ENCODE measurements around the gene TANC1.

The TANC1 gene

GRCh38 chr2:159108181-159108893 lies 139.9 kb downstream of the TANC1 start:
- TF ChIP-seq EZH2phosphoT487 (IDR thresholded peaks at IDR 0.05; ENCODE audit: borderline replicate concordance), result no peak
- TF ChIP-seq CTCF (conservative IDR thresholded peaks at IDR 0.05; ENCODE audit: low read length), result no peak
- H3K27me3 ChIP-seq (ENCODE audit: insufficient read depth, low read length, poor library complexity, severe bottlenecking), result no peaks in the 10 kb centered on the region
- H3K79me2 ChIP-seq (ENCODE audit: insufficient read depth, low read length), result no peaks in the 10 kb centered on the region
- no peaks in the 10 kb centered on the region for H3K4me1 ChIP-seq (ENCODE audit: insufficient read depth, low read length, poor library complexity, severe bottlenecking)
- H3F3A ChIP-seq (ENCODE audit: low read depth), result no peaks in the 10 kb centered on the region
- H3K36me3 ChIP-seq (ENCODE audit: insufficient read depth, low read length), result no peaks in the 10 kb centered on the region
- no peaks in the 10 kb centered on the region for H3K9me2 ChIP-seq (replicated peaks; ENCODE audit: low read depth, low read length)
- H3K9me3 ChIP-seq (ENCODE audit: insufficient read depth, low read depth, low read length), result no peaks in the 10 kb centered on the region
- no peak overlapping the region for H3K4me2 ChIP-seq (ENCODE audit: low read depth, low read length, poor library complexity, severe bottlenecking)
- no peak overlapping the region for H3K9ac ChIP-seq (ENCODE audit: low read depth, low read length, poor library complexity, severe bottlenecking)
- H3K4me3 ChIP-seq (ENCODE audit: low read length, poor library complexity, severe bottlenecking), result no peak overlapping the region
- no peaks in the 10 kb centered on the region for H4K20me1 ChIP-seq (ENCODE audit: insufficient read depth, low read length, poor library complexity, severe bottlenecking)
- no peak overlapping the region for H2AFZ ChIP-seq (ENCODE audit: low read length)

- Histone ChIP-seq H3K4me2 (ENCODE audit: low read depth, low read length, poor library complexity, severe bottlenecking) (no peak overlapping the region), H3K9ac (ENCODE audit: low read depth, low read length, poor library complexity, severe bottlenecking) (no peak overlapping the region), H3F3A (ENCODE audit: low read depth) (no peaks in the 10 kb centered on the region), H3K4me1 (ENCODE audit: insufficient read depth, low read length, poor library complexity, severe bottlenecking) (peaks cover 6% of the 10 kb centered on the region), H3K9me2 (replicated peaks; ENCODE audit: low read depth, low read length) (no peaks in the 10 kb centered on the region), H3K36me3 (ENCODE audit: insufficient read depth, low read length) (no peaks in the 10 kb centered on the region), H3K4me3 (ENCODE audit: low read length, poor library complexity, severe bottlenecking) (no peak overlapping the region), H3K9me3 (ENCODE audit: insufficient read depth, low read depth, low read length) (no peaks in the 10 kb centered on the region), H3K79me2 (ENCODE audit: insufficient read depth, low read length) (no peaks in the 10 kb centered on the region), H3K27me3 (ENCODE audit: insufficient read depth, low read length, poor library complexity, severe bottlenecking) (no peaks in the 10 kb centered on the region), H2AFZ (ENCODE audit: low read length) (no peak overlapping the region), H4K20me1 (ENCODE audit: insufficient read depth, low read length, poor library complexity, severe bottlenecking) (no peaks in the 10 kb centered on the region)
- TF ChIP-seq CTCF (conservative IDR thresholded peaks at IDR 0.05; ENCODE audit: low read length) (no peak), EZH2phosphoT487 (IDR thresholded peaks at IDR 0.05; ENCODE audit: borderline replicate concordance) (no peak)
These were observed 141.1 kb downstream of the TANC1 start for GRCh38 chr2:159109517-159109916.

- no peak overlapping the region for H3K9ac ChIP-seq (ENCODE audit: low read depth, low read length, poor library complexity, severe bottlenecking)
- TF ChIP-seq EZH2phosphoT487 (IDR thresholded peaks at IDR 0.05; ENCODE audit: borderline replicate concordance), result no peak
- TF ChIP-seq CTCF (conservative IDR thresholded peaks at IDR 0.05; ENCODE audit: low read length), result no peak
These were observed 142.3 kb downstream of the TANC1 start for GRCh38 chr2:159110784-159111183.

More at GRCh38 chr2:159110784-159111183, 142.3 kb downstream of the TANC1 start:
- no peak overlapping the region for H3K4me3 ChIP-seq (ENCODE audit: low read length, poor library complexity, severe bottlenecking)
- H3K27me3 ChIP-seq (ENCODE audit: insufficient read depth, low read length, poor library complexity, severe bottlenecking), result no peaks in the 10 kb centered on the region
- H3K79me2 ChIP-seq (ENCODE audit: insufficient read depth, low read length), result no peaks in the 10 kb centered on the region
- no peaks in the 10 kb centered on the region for H3F3A ChIP-seq (ENCODE audit: low read depth)
- H3K9me3 ChIP-seq (ENCODE audit: insufficient read depth, low read depth, low read length), result no peaks in the 10 kb centered on the region
- H3K36me3 ChIP-seq (ENCODE audit: insufficient read depth, low read length), result no peaks in the 10 kb centered on the region
- no peak overlapping the region for H2AFZ ChIP-seq (ENCODE audit: low read length)
- no peak overlapping the region for H3K4me2 ChIP-seq (ENCODE audit: low read depth, low read length, poor library complexity, severe bottlenecking)
- H3K9me2 ChIP-seq (replicated peaks; ENCODE audit: low read depth, low read length), result no peaks in the 10 kb centered on the region
- no peaks in the 10 kb centered on the region for H4K20me1 ChIP-seq (ENCODE audit: insufficient read depth, low read length, poor library complexity, severe bottlenecking)
- H3K4me1 ChIP-seq (ENCODE audit: insufficient read depth, low read length, poor library complexity, severe bottlenecking), result peaks cover 6% of the 10 kb centered on the region
